Thyroid gland (tissue), 4 donors: ENCODE results near the gene KDM2B. TPM values are rescaled to one million over a fixed set of nuclear protein-coding genes. Genes with fewer than 3 reads are reported as not detected.
"Not testable (repeated sequence)": the region's sequence is repeated elsewhere in the genome, so short reads cannot be mapped to it uniquely, and the experiment has no call there.

Source experiments
- DNase-seq, 2 donors: peaks; one replicate each; pipeline ENCODE4 v3.0.0-alpha.2; 2019
- H3K27ac ChIP-seq, 3 donors: fragments of 200-600 bp; sonication (generic); 1 replicate in 2 of 3; 2 replicates in 1 of 3; pipeline ENCODE4 v1.5.1; 2016 to 2019; ENCODE audit warnings: mild to moderate bottlenecking in 1 of 3, moderate library complexity in 1 of 3
- H3K27me3 ChIP-seq: fragments of 200-600 bp; sonication (generic); one replicate; pipeline ENCODE4 v1.5.1; 2019
- H3K36me3 ChIP-seq, 2 donors: fragments of 200-600 bp; sonication (generic); one replicate each; pipeline ENCODE4 v1.5.1; 2016 to 2019
- H3K4me1 ChIP-seq, 2 donors: fragments of 200-600 bp; sonication (generic); one replicate each; pipeline ENCODE4 v1.5.1; 2017 to 2019
- H3K4me3 ChIP-seq, 3 donors: fragments of 200-600 bp; sonication (generic); replicated peaks in 1 of 3; 1 replicate in 2 of 3; 2 replicates in 1 of 3; pipeline ENCODE4 v1.5.1; 2016; ENCODE audit warnings: mild to moderate bottlenecking in 1 of 3
- H3K9me3 ChIP-seq: fragments of 200-600 bp; sonication (generic); one replicate; pipeline ENCODE4 v1.5.1; 2017
- POLR2A ChIP-seq, 2 donors: fragments of 450-650 bp; IDR thresholded peaks; one replicate each; pipeline ENCODE4 v1.6.1; 2017; ENCODE audit warnings: antibody characterized with exemption in 2 of 2, mild to moderate bottlenecking in 2 of 2, moderate library complexity in 1 of 2
- WGBS, 2 donors: methylation state at CpG; one replicate each; pipeline ENCODE4 v1.1.5; 2017; 5-methylcytosine and 5-hydroxymethylcytosine counted together
- intact Hi-C: fragments of 100-400 bp; cut with DNase I; formaldehyde crosslinking; loops from one replicate; pipeline ENCODE4 v1.15.1; 2023
- total RNA-seq, 4 donors: library from RNA; depleted of rRNA; stranded (reverse); fragments of >200 nt; gene quantifications; one replicate each; pipeline ENCODE4 v1.2.3, GENCODE V29; 2016
- TF ChIP-seq, protein P1 (sequence below), 6 experiments: fragments of 200-600 bp in 3 of 6; fragments of 450-650 bp in 3 of 6; sonication (generic) in 3 of 6; IDR thresholded peaks; one replicate each; pipeline ENCODE4 v1.5.1; 2016 to 2019; ENCODE audit warnings: antibody characterized with exemption in 6 of 6, mild to moderate bottlenecking in 2 of 6, inconsistent platforms in 1 of 6, moderate library complexity in 1 of 6

The KDM2B gene
- total RNA-seq, 4 donors from 2014 or later = 15.5 to 32.1 (median 21.2) TPM

DNA sequence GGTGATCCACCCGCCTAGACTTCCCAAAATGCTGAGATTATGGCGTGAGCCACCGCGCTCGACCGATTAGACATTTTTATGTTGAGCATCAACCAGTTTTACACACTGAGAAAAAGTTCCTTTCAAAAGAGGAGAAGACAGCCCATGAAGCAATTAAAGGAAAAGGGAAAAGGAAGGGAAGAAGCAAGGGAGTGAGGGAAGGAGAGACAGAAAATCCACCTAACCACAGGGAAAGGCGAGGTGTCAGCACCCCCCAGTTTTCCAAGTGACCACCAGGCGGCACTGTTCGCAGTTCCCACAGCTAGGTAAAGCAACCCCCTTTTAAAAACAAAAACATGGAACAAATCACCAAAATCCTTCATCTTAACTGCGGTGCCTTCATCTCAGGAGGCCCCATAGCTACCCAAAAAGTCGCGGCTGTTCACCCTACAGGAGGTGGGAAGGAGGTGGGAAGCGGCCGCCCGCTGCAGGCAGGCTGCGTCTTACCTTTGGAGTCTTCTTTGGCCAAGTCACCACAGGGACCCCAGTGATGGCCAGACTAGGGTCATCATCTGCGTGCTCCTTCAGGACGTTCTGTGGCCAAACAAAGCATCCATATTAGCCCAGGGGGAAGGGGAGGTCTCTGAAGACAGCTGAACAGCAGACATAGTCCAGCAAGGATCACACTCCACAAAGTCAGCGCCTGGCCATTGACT, 86.6 kb downstream of the KDM2B start:
- Histone ChIP-seq H3K27ac (no peak overlapping the region), H3K27me3 (no peaks in the 10 kb centered on the region), H3K9me3 (no peaks in the 10 kb centered on the region), H3K36me3 (no peaks in the 10 kb centered on the region), H3K4me3 (no peak overlapping the region), H3K4me1 (no peaks in the 10 kb centered on the region)
- 77 to 82% methylated on average over 16 to 19 of the region's 19 CpGs for WGBS, 2 donors
- intact Hi-C loops = no loop called here
- DNase-seq = peak; percentile 46 to 55
- no peak for TF ChIP-seq POLR2A (IDR thresholded peaks at IDR 0.05)
- TF ChIP-seq, protein P1, sequence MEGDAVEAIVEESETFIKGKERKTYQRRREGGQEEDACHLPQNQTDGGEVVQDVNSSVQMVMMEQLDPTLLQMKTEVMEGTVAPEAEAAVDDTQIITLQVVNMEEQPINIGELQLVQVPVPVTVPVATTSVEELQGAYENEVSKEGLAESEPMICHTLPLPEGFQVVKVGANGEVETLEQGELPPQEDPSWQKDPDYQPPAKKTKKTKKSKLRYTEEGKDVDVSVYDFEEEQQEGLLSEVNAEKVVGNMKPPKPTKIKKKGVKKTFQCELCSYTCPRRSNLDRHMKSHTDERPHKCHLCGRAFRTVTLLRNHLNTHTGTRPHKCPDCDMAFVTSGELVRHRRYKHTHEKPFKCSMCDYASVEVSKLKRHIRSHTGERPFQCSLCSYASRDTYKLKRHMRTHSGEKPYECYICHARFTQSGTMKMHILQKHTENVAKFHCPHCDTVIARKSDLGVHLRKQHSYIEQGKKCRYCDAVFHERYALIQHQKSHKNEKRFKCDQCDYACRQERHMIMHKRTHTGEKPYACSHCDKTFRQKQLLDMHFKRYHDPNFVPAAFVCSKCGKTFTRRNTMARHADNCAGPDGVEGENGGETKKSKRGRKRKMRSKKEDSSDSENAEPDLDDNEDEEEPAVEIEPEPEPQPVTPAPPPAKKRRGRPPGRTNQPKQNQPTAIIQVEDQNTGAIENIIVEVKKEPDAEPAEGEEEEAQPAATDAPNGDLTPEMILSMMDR (IDR thresholded peaks at IDR 0.05) = peak; percentile 45 to 83 (median 64)

DNA sequence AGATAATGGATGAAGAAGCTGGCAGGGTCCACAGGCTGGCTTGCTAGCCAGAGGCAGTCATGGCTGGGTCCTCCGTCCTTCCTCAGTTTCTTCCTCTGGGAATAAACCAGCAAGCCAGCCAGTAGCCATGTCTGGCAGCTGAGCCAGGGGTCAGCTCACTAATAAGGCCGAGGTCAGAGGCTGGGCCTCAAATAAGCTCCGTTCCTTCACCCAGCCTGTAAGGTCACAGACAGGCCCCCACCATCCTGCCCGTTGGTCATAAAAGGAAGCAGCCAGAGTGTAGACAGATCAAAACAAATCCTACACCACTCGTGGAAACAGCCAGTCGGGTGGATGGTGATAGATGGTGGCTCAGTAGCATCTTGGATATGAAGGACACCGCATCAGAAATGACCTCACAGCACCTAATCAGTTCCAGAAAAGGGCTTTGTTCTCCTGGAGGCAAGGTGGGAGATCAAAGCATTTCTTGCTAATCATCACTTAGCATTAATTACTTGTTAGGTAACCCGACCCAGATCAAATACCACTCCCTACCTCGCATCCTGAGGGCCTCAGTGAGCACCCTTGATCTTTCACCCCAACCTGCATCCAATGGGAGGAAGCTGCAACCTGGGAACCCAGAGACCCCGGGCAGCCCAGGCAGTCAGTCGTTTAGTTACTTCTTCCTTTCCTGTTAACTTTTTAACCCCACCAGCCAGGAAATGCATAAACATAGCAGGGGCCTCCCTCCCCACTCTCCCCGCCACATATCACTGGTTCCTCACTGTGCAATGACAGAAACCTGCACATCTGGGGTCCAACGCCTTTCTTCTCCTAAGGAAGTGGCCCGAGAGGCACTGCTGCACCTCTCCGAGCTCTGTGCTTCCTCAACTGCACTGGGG, 90.2 kb downstream of the KDM2B start:
- intact Hi-C loops = no loop called here
- no peak overlapping the region for H3K27ac ChIP-seq
- no peaks in the 10 kb centered on the region for H3K36me3 ChIP-seq
- TF ChIP-seq POLR2A (IDR thresholded peaks at IDR 0.05) = no peak
- TF ChIP-seq, protein P1 (IDR thresholded peaks at IDR 0.05) = no peak
- no peak overlapping the region for H3K4me3 ChIP-seq
- no peak for DNase-seq
- WGBS, 2 donors = 67 to 68% methylated on average over 15 of the region's 15 CpGs
- no peaks in the 10 kb centered on the region for H3K4me1 ChIP-seq
- H3K27me3 ChIP-seq = no peaks in the 10 kb centered on the region
- H3K9me3 ChIP-seq = no peaks in the 10 kb centered on the region

DNA sequence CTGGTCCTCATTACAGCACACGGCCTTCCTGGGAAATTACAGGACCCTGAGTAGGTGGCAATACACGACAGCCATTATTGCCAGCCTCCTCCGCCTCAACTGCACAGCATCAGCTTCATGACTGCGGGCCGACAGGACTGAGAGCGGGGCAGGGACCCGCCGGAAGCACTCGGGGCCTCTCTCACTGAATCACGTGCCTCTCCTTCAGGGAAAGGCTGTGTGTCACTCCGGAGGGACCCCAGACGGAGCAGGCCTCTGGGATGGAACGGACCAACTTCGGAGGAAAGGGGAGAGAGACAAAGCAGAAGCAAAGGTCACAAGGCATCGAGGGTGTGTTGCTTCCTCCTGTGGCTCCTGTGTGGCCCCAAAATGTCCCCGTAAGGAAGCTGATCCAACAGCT, 90.9 kb downstream of the KDM2B start:
- WGBS, 2 donors = 91 to 92% methylated on average over 13 to 16 of the region's 16 CpGs
- intact Hi-C loops = no loop called here
- Histone ChIP-seq H3K27ac (no peak overlapping the region), H3K4me1 (no peaks in the 10 kb centered on the region), H3K27me3 (no peaks in the 10 kb centered on the region), H3K36me3 (no peaks in the 10 kb centered on the region), H3K9me3 (no peaks in the 10 kb centered on the region), H3K4me3 (no peak overlapping the region)
- TF ChIP-seq POLR2A (IDR thresholded peaks at IDR 0.05) = no peak
- TF ChIP-seq, protein P1 (IDR thresholded peaks at IDR 0.05) = no peak
- no peak for DNase-seq

DNA sequence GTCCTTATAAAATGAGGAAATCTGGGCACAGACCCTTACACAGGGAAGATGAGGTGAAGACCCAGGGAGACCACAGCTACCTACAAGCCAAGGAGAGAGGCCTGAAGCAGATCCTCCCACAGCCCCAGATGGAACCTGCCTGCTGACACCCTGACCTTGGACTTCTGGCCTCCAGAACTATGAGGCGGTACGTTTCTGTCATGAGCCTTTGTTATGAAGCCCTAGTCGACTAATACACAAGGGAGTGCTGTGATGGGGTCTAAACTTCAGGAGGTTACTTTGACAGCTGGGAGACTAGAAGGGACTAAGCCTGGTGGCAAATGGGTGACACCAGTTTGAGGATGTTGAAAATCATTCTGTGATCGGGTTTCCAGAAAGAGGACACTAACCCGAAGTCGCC, 95.9 kb downstream of the KDM2B start:
- Histone ChIP-seq H3K9me3 (no peaks in the 10 kb centered on the region), H3K4me1 (no peaks in the 10 kb centered on the region), H3K27ac (no peak overlapping the region), H3K4me3 (no peak overlapping the region), H3K36me3 (no peaks in the 10 kb centered on the region), H3K27me3 (no peaks in the 10 kb centered on the region)
- 92 to 95% methylated on average over 6 of the region's 6 CpGs for WGBS, 2 donors
- intact Hi-C loops = no loop called here
- no peak for TF ChIP-seq POLR2A (IDR thresholded peaks at IDR 0.05)
- DNase-seq = no peak

DNA sequence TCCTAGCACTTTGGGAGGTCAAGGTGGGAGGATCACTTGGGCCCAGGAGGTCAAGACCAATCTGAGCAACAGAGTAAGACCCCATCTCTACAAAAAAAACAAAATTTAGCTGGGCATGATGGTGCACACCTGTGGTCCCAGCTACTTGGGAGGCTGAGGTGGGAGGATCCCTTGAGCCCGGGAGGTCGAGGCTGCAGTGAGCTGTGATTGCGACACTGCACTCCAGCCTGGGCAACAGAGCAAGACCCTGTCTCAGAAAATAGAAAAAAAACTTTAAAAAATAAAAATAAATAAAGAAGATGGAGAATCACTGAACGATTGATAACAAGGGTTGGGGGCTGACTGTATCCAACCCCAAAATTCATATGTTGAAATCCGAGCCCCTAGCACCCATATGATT, 96.3 kb downstream of the KDM2B start:
- H3K27ac ChIP-seq, intact Hi-C loops, H3K9me3 ChIP-seq, H3K36me3 ChIP-seq, H3K27me3 ChIP-seq, DNase-seq, H3K4me1 ChIP-seq, H3K4me3 ChIP-seq: not testable (repeated sequence)
- WGBS, 2 donors = 95 to 96% methylated on average over 5 of the region's 5 CpGs

DNA sequence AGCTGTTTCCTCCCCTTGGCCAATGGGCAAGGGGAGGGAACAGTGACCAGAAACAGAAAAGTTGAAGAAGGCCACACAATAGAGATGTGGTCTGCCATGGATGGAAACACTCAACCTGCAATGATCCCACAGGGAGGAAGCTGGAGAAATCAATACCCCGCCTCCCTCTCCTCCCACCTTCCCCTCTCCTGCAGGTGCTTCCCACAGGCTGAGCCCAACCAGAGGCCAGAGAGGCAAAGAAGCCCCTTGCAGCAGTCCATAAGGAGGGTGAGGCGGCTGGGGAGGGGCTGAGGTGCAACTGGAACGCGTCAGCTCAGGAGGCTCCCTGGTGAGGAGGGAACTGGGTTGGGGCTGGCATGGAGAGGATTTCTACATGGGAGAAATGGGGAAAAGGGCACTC, 96.9 kb downstream of the KDM2B start:
- DNase-seq = no peak
- H3K27ac ChIP-seq = no peak overlapping the region
- no peak for TF ChIP-seq POLR2A (IDR thresholded peaks at IDR 0.05)
- TF ChIP-seq, protein P1 (IDR thresholded peaks at IDR 0.05) = no peak
- H3K4me1 ChIP-seq = no peaks in the 10 kb centered on the region
- no peaks in the 10 kb centered on the region for H3K27me3 ChIP-seq
- intact Hi-C loops = no loop called here
- no peak overlapping the region for H3K4me3 ChIP-seq
- no peaks in the 10 kb centered on the region for H3K9me3 ChIP-seq
- 76 to 81% methylated on average over 4 of the region's 4 CpGs for WGBS, 2 donors
- H3K36me3 ChIP-seq = no peaks in the 10 kb centered on the region
